Measurements from ENCODE around the gene VPS8.
"Not testable (repeated sequence)": the region's sequence is repeated elsewhere in the genome, so short reads cannot be mapped to it uniquely, and the experiment has no call there.

VPS8 gene

DNA sequence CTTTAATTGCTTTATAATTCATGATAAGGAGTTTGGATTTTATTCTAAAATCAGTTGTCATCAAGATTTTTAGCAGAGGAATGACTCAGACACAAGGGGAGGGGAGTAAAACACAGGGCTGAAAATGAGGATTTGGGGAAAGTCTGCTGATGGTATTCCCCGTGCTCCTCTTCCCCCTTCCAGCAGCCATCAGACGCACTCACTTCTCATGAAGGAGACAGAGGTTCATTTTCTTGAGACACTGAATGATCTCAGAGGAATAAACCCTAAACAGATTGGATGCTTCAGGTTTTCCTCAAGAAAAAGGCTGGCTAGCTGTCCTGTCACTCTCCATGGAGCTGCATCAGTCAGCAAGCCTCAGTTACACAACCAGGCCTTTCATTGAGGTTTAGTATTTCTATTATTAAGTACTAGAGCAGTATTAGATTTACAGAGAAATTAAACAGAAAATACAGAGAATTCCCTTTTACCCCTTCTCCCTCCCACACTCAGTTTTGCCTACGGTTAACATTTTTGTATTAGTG lies 174.5 kb downstream of the VPS8 start:
- DNase-seq (ENCODE audit: low spot score), result no peak

DNA sequence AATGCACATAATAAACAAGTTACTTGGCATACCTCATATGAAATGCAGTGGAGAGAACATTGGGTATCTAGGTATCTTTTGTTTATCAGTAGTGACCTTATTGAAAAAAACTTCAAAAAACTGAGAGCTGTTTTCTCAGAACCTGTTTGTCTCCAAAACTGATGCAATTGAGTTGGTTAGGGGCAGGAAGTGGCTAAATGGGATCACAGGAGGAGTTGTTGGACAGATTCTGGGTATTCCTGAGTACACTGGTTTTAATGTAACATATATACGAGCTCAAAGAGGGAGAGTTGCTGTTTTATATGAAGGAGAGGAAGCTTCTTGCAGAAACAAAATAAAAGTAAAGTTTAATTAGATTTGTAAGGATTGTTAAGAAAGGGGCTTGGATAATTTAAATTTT lies 181.4 kb downstream of the VPS8 start:
- DNase-seq (ENCODE audit: low spot score), result no peak

DNA sequence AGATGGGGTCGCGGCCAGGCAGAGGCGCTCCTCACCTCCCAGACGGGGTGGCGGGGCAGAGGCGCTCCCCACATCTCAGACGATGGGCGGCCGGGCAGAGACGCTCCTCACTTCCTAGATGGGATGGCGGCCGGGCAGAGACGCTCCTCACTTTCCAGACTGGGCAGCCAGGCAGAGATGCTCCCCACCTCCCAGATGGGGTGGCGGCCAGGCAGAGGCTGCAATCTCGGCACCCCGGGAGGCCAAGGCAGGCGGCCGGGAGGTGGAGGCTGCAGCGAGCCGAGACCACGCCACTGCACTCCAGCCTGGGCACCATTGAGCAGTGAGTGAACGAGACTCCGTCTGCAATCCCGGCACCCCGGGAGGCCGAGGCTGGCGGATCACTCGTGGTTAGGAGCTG lies 191.9 kb downstream of the VPS8 start:
- DNase-seq (ENCODE audit: low spot score), result not testable (repeated sequence)

DNA sequence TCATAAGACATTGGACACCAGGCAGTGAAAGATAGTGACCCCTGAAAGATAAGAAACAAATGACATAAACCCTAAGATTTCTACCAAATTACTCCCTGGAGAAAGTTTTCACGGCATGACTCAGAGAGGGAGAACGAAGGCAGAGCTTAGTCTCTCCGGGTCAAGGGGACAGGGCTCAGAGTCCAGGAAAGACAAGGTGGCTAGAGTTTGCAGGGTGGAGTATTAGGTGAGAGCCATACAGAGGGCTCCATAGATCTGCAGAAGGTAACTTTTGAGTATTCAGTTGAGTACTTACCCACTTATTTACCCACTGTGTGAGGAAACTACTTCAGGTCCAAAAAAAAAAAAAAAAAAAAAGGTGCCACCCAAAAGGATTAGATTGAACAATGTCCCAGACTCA lies 197.7 kb downstream of the VPS8 start:
- no peak for DNase-seq (ENCODE audit: low spot score)

DNA sequence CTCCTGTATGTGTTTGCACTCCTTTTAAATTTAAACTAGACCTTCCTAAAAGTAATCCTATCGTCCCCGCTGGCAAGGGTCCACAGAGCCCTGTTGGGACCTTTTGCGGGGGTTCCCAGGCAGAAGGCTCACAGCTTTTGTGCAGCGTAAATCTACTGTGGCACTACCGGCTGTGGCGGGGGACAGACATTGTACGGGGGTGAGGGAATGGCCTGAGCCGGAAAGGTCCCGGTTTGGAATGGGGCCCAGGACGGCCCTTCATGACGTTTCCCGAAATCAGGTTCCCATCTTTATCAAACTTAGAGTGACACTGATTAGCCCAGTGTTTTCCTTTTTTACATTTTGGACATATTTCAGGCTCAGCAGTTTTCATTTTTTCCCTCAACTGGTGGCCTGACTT lies 205.6 kb downstream of the VPS8 start:
- not testable (repeated sequence) for DNase-seq (ENCODE audit: low spot score)

DNA sequence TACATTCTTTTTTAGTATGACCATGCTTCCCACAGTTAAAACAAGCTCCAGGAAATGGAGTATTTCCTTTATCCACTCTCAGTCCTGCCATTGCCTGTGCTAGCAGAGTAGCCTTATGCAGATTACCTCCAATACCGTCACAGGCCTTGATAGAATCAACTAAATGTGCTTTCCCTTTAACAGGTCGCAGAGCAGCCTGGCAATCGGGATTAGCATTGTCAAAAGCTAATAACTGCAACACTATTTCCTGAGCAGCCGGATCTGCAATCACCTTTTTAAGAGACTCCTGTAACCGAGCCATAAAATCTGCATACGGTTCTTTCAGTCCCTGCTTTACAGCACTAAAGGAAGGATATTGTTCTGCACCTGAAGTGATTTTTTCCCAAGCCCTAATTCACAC lies 206.0 kb downstream of the VPS8 start:
- DNase-seq (ENCODE audit: low spot score), result not testable (repeated sequence)

DNA sequence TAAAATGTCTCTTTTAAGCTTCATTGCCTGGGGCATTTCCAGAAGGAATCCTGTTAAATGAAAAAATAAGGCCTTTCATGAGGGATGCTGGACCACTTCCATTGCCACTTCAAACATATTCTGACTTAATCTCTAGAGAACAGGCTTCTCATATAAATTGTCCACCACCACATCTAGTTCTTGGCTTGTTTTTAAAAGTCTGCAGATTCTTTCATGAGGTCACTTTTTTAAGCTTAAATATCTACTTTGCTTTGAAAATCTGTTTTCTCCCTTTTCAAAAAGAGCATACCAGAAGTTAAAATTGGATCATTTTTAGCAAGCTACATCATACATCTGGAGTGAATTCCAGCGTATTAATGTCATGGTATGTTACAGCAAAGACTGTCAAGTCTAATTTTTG lies 209.3 kb downstream of the VPS8 start:
- DNase-seq (ENCODE audit: low spot score), result peak; percentile 15

DNA sequence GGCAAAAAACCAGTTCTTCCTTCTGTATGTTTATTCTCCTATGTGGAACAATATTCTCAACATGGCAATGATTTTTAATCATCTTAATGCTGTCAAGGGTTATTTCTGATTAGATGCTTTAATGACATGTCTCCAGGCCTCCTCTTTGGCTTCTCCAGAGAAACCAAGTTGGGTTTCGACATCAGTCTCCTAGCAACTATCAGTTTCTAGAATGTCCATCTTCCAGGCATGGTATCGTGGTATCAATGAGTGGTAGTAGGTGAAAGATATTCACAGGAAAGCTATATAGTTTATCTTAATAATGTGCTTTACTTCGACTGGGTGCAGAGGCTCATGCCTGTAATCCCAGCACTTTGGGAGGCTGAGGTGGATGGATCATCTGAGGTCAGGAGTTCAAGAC lies 212.4 kb downstream of the VPS8 start:
- no peak for DNase-seq (ENCODE audit: low spot score)

DNA sequence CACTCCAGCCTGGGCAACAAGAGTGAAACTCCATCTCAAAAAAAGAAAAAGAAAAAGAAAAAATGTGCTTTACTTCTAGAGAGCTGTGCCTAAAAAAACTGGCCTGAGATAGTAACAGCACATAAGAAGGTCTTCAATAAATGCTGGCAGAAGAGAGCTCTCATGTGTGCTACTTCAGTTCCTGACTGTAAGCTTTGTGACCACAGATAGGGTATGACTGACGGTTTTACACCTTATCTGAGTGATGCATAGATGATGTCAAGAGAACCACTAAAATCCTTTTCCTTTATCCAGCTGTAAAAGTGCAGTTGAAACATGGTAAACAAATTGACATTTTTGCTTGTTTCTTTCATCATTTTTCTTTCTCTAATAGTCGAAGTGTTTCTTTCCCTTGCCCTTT lies 213.0 kb downstream of the VPS8 start:
- DNase-seq (ENCODE audit: low spot score), result no peak

DNA sequence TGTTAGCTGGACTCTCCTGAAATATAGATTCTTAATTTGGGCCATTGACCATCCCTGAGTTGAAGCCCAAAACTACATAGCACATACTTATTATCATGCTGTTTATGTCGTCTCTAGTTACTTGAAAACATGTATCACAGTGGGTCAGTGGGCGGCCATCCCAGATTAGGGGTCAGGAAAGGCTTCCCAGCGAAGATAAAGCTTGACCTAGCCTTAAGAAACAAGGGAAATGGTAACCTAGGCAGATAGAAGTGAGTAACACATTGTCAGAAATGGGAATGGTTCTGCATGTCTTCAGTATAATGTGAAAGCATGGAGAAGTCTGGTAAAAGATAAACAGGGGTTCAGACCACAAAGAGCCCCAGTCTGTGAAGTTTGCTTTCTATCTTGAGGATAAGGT lies 216.2 kb downstream of the VPS8 start:
- DNase-seq (ENCODE audit: low spot score), result no peak

DNA sequence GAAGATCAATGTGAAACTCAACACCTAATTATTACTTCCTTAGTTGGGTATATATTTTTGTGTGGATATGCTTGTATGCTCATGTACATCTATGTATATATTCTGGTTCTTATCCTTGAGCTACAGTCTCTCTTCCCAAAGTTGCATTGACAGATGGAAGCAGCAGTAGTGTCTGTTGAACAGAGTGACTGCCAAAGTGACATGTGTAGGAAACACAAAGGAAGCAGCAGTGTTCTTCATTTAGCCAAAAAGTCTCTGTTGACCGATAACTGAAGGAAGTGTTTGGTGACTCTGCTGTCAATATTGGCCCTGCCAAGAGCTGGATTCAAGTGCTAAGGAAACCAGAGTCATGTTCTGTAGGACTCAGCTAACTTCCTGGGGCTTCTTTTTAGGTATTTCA lies 217.1 kb downstream of the VPS8 start:
- no peak for DNase-seq (ENCODE audit: low spot score)

DNA sequence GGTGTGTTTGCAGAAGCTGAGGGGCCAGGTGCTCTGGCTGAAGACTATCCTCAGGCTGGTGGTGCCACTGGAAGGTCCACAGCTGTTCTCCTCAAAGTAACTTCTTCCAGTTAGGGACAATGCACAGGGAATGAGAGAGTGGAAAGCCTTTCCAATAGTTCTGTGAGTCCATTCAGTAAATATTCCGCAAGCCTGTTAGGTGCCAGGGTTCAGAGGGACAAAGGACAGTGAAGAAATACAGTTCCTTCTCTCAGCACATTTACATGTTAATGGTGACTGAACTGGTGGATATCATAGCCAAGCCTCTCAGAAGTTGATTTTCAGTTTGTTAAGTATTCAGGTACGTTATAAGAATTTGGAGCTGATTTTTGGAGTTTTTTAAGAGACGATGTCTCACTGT lies 218.4 kb downstream of the VPS8 start:
- no peak for DNase-seq (ENCODE audit: low spot score)

DNA sequence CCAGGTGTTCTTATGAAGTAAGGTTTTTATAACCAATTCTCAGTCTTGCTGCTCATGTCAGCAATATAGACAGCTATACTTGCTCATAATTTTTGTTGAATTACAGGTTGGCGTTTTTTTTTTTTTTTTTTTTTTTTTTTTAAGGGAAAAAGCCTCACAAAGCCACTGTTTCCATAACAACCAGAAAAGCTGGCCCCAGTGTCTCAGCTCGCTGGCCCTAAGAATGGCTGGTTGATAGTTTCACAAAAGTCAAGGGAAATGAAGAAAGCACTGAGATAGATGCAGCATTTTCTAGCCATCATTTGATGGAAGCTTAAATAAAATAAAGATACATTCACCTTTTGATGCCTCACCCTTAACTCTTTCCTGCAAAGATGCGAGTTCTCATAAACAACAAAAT lies 219.0 kb downstream of the VPS8 start:
- no peak for DNase-seq (ENCODE audit: low spot score)

DNA sequence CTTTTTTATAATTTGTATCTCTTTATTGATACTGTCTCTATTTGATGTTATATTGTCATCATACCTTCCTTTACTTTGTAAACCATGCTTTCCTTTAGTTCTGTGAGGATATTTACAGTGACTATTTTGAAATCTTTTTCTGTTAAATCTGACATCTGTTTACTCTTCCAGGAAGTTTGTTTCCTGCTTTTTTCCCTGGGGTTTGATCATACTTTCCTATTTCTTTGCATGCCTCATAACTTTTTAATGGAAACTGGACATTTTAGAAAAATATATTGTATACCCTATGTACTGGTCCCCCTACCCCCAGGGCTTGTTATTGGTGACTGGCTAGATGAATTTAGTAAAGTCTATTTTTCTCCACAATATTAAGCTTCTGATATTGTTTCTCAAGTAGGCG lies 225.8 kb downstream of the VPS8 start:
- no peak for DNase-seq (ENCODE audit: low spot score)

DNA sequence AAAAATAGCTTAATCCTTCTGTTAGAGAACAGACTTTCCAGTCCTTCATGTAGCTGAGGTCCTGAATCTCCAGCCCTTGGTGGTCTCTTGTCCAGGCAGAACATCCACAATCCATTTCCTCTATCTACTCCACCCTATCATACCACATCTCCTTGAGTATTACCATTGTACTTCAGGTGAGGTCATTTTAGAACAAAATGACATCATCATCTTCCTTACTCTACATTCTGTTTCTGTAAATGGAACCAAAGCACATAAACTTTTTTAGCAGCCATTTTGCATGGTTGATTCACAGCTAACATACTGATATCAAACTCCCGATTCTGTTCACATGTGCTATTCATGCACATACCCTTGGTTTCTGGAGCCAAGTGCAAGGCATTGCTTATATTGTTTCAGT lies 228.5 kb downstream of the VPS8 start:
- no peak for DNase-seq (ENCODE audit: low spot score)

DNA sequence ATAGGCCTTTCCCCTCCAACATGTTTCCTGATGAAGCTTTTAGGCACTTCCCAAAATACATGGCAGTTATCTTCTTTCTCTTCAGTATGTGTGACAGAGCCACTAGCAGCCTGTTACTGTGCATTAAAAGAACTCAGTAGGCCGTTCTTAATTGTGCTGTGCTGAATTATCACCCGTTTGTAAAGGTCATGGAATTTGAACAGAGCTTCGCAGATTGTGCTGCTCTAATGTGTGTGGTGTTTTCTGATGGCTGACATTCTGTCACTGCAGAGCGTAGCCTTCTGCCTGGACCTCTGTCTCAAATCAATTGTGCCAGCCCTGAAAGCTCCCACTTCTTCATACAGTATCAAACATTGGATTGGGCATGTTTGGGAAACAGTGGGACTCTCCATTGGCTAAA lies 229.6 kb downstream of the VPS8 start:
- no peak for DNase-seq (ENCODE audit: low spot score)

DNA sequence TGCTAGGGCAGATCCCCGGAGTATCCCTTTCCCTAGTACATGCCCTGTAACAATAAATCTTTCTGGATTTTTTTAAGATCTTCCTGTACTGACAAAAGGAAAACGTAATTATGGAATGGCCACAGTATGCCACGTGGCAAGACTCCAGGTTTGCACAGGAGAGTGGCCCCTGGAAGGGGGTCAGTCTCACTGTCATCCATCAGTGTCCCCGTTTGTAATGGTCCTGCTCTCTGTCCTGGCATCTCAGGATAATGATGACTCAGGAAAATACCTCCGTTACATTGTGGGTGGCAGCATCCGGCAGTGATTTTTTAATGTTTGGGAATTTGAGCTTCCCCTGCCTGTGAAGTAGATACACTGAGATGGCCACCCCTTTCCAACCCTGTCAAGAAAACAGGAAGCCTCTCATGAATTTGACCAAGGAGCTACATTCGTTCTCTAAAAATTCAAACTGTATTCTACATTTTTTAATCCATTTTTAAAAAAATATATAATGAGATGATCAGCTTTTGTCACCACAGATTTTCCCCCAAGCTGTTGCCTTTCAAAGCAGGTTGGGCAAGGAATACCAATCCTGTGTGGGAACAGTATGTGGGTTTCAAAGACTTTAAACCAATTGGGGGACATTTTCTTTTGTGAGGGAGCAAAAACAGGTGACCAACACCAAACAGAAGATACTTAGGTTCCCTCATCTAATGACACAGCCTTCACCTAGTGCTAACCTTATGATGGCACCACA lies 230.5 kb downstream of the VPS8 start:
- DNase-seq (ENCODE audit: low spot score), result no peak

DNA sequence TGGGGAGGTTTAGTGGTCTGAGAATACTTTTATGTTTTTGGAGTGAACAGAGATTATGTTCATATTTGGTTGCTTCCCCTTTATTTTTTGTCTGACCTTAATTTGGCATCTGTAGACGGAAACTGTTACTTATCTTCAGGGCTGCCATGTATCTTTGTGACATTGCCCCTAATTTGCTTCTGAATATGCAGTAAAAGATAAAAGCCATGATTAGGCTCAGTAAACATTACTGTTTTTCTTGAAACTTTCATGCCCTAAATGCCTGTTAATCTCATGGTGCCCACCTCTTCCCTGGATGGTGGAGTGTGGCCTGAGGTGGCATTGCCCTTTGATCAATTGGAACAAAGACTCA lies 234.2 kb downstream of the VPS8 start:
- no peak for DNase-seq (ENCODE audit: low spot score)

DNA sequence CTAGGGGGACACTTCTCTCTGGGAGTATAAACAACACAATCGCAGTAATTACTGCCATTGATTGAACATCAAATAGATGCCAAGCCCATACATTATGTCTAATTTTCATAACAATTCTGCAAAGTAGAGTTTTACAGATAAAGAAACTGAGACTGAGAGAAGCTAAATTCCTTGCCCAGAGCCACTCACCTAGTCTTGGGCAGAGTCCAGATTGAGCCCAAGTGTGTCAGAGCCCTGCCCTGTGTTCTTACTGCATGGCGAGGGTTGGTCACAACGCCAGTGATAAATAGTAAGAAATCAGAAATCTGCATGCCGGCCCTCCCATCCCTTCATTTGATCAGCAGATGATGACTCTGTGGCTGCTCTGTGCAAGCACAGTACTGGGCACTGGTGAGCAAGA lies 234.6 kb downstream of the VPS8 start:
- DNase-seq (ENCODE audit: low spot score), result no peak

DNA sequence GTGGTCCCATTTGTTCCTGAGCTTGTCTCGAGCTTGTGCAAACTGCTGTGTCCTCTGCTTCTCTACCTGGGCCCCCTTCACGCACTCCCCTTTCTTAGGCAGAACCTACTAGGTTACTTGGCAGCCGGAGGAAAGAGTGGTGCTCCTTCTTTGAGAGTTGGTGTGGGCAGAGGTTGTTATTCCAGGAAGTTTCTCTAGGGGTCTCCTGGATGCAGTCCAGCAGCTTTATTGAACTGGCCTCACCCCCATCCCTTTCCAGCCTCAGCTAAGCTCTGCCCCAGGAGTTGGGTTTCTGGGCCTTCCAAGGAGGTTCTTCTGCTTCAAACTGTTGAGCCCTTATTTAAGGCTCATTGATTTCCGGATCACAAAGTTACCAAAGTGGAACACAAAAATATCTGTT lies 237.7 kb downstream of the VPS8 start:
- no peak for DNase-seq (ENCODE audit: low spot score)

DNA sequence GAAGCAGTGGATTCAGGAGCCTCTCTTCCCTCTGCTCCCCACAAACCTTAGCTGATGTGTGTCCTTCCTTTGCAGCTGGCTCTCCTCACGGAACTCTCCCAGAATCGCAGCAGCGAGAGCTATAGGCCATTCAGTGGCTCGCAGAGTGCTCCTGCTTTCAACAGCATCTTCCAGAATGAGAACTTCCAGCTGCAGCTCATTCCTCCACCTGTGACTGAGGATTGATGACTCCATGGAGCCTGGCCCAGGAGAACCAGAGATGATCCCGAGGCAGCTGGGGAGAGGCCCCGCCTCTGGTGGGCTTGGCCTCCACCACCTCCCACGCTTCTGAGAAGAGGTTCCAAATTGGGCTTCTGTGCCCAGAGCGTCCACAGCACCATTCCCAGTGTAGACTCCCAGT lies 239.8 kb downstream of the VPS8 start:
- DNase-seq (ENCODE audit: low spot score), result no peak

DNA sequence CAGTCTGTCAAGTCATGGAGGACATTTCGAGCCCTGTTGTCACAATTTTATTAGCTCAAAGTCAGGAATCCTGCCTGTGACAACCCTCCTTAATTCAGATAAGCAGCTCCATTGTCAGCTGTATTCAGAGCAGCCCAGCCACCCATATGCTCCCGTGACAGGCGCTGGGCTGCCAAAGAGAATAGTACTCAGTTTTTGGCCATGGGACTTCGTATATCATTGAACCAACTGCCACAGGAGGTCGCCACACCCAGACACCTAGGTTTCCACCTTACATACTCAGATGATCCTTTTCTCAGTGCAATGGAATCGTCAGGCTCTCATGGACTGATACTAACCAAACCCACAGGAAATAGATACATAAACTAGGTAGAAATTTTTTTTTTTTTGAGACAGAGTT lies 240.7 kb downstream of the VPS8 start:
- DNase-seq (ENCODE audit: low spot score), result no peak

DNA sequence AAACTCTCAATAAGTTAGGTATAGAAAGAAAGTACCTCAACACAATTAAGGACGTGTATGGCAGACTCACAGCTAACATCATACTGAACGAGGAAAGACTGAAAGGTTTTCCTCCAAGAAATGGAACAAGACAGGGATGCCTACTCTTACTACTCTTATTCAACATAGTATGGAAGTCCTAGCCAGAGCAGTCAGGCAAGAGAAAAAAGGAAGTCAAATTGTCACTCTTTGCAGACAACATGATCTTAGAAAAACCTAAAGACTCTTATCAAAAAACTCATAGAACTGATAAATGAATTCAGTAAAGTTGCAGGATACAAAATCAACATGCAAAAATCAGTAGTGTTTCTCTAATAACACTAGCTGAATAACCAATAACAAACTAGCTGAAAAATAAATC lies 244.9 kb downstream of the VPS8 start:
- DNase-seq (ENCODE audit: low spot score), result no peak

DNA sequence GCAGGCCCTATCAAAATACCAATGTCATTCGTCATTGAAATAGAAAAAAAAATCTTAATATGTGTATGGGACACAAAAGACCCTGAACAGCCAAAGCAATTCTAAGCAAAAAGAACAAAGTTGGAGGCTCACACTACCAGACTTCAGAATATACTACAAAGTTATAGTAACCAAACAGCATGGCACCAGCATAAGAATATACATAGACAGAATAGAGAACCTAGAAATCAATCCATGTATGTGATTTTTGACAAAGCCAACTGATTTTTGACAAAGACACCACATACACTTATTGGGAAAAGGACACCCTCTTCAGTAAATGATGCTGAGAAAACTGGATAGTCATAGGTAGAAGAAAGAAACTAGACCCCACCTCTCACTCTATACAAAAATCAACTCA lies 245.9 kb downstream of the VPS8 start:
- DNase-seq (ENCODE audit: low spot score), result no peak

DNA sequence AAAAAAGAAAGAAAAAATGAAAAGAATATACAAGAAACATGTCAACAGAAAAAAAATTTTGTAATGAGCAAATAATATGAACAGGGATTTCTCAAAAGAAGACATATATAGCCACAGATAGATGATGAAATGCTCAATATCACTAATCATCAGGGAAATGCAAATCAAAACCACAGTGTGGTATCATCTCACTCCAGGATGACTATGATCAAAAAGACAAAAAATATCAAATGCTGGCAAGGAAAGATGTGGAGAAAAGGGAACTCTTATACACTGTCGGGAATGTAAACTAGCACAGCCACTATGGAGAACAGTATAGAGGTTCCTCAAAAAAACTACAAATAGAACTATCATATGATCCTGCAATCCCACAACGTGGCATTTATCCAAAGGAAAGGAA lies 246.8 kb downstream of the VPS8 start:
- DNase-seq (ENCODE audit: low spot score), result no peak
